Measurements from ENCODE around the gene ADGRG2.

ADGRG2 gene

DNA sequence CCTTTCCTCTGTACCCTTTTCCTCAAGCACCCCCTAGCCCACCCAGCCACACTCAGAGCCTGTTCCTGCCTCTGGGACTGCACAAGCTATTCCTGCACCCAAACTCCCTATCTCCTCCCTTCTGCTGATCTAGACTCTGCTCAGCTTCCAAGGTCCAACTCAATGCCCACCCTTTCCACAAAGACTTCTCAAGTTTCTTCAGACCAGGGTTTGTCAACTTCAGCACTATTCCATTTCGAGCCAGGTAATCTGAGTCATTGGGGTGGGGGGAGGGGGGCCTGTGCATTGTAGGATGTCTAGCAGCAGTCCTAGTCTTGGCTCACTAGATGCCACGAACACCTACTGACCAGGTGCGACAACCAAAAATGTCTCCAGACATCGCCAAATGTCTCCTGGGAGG is 175.7 kb downstream of the ADGRG2 start:
- DNase-seq, result no peak

DNA sequence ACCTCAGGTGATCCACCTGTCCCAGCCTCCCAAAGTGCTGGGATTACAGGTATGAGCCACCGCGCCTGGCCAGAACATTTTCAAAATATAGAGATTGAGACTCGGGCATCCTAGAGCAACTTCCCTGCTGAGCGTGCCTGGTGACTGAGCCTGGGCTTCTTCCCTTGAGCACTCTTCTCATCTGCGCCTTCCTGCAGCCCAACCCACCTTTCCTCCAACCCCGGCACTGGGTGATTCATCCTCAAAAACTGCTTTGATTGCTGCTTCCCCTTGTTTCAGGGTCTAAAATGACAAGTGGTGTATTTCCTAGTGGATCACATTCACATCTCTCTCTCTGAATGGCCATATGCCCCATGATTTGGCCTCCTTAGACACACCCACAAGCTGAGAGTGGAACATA is 176.1 kb downstream of the ADGRG2 start:
- DNase-seq, result no peak

DNA sequence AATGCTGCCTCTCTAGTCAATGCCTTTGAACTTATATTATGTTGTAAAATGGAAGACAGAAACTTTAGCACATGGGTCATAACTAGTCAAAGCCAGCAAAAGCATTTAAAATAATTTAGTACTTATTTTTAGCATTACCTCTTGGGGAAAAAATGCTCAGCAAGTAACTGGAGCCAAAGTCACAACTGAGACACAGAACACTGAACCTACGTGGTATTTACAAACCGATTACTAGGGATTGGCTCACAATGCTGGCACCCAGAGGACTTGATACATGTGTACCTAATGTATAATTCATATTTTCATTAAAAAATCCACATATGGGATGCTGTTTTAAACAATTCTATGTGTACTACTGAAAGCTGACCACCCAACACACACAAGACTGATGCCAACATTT is 176.8 kb downstream of the ADGRG2 start:
- no peak for DNase-seq

DNA sequence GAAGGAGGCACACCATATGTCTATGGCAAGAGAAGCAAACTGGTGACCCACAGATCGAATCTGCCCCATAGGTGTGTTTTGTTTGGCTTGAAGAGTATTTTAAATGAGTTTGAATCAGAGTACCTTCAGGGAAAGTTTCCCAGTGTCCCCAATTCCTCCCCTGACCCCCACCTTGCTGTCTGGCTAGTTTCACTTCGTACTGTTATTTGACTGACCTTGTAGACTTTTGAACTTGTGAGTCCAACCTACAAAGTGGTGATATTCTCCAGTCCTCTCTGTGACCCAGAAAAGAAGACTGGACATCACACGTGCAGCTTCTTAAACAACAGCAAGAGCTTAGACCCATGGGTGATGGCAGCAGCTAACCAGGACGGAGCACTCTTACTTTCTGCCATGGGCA is 177.8 kb downstream of the ADGRG2 start:
- DNase-seq, result no peak

DNA sequence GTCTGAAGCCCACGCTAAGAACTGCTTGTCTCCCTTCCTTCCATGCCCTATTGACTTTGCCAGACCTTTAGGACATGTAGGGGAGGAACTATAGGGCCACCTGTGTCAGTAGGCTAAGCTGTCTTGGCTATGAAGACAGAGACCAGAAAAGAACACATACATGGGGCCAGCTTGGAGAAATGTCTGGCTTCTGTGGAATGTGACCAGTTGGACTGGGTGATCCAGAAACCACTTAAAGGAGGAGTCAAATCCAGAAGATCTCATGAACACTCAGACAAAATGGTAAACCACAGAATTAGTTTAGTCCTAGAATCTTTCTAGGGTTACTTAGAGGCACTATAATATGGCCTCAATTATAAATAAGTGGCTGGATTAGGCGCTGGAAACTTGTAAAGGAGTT is 180.4 kb downstream of the ADGRG2 start:
- no peak for DNase-seq

All from activated CD4-positive, alpha-beta T cell treated with anti-CD3 and anti-CD28 coated beads for 48 hours (primary cell).